OCI-LY3 (cell line): Measurements from ENCODE around the gene FILIP1L.

ENCODE experiments used
- H2AFZ ChIP-seq: fragments of 200-600, 300-600 bp; shearing (Covaris generic); 2 replicates; pipeline ENCODE4 v1.6.0; 2014; ENCODE audit warnings: antibody characterized with exemption, low read depth, low read length
- H3K27ac ChIP-seq: fragments of 200-600, 300-600 bp; sonication (generic); 2 replicates; pipeline ENCODE4 v1.5.1; 2014; ENCODE audit warnings: mild to moderate bottlenecking, low read length, moderate library complexity, mixed read lengths
- H3K27me3 ChIP-seq: fragments of 200-600, 300-600 bp; sonication (generic); 2 replicates; pipeline ENCODE4 v1.6.1; 2014; ENCODE audit warnings: low read depth, low read length, mixed read lengths
- H3K36me3 ChIP-seq: fragments of 200-600, 300-600 bp; sonication (generic); replicated peaks from 2 replicates; pipeline ENCODE3; 2014; ENCODE audit warnings: low read depth, low read length, mixed read lengths
- H3K4me1 ChIP-seq: fragments of 300-600, 200-600 bp; sonication (generic); 2 replicates; pipeline ENCODE4 v1.6.1; 2014; ENCODE audit warnings: low read length, mixed read lengths
- H3K4me2 ChIP-seq: fragments of 200-600, 300-600 bp; sonication (generic); 2 replicates; pipeline ENCODE4 v1.6.1; 2014; ENCODE audit warnings: low read length, mixed read lengths
- H3K4me3 ChIP-seq: fragments of 300-600, 200-600 bp; sonication (generic); 2 replicates; pipeline ENCODE4 v1.5.1; 2014; ENCODE audit warnings: antibody characterized with exemption, mild to moderate bottlenecking, low read length, moderate library complexity
- H3K79me2 ChIP-seq: fragments of 300-600, 200-600 bp; shearing (Covaris generic); 2 replicates; pipeline ENCODE4 v1.6.1; 2014; ENCODE audit warnings: mild to moderate bottlenecking, low read length, mixed read lengths
- H3K9ac ChIP-seq: fragments of 300-600, 200-600 bp; shearing (Covaris generic); 2 replicates; pipeline ENCODE4 v1.6.0; 2014; ENCODE audit warnings: mild to moderate bottlenecking, low read length, moderate library complexity
- H3K9me3 ChIP-seq: fragments of 200-600, 300-600 bp; shearing (Covaris generic); 2 replicates; pipeline ENCODE4 v1.6.1; 2014; ENCODE audit warnings: low read length, mixed read lengths; ENCODE audit not compliant: insufficient read depth
- H4K20me1 ChIP-seq: fragments of 200-600, 300-600 bp; sonication (generic); 2 replicates; pipeline ENCODE4 v1.6.1; 2016; ENCODE audit warnings: low read length, mixed read lengths; ENCODE audit not compliant: insufficient read depth
- CTCF ChIP-seq: fragments of 200-600, 300-600 bp; sonication (generic); IDR thresholded peaks from 2 replicates; pipeline ENCODE4 v1.5.1; 2014; ENCODE audit warnings: antibody characterized with exemption, low read length, low read depth
- EZH2phosphoT487 ChIP-seq: fragments of 200-600 bp; shearing (Covaris generic); IDR thresholded peaks from 2 replicates; pipeline ENCODE4 v1.6.1; 2018; ENCODE audit warnings: antibody characterized with exemption, mixed run types, low read depth

FILIP1L gene

DNA sequence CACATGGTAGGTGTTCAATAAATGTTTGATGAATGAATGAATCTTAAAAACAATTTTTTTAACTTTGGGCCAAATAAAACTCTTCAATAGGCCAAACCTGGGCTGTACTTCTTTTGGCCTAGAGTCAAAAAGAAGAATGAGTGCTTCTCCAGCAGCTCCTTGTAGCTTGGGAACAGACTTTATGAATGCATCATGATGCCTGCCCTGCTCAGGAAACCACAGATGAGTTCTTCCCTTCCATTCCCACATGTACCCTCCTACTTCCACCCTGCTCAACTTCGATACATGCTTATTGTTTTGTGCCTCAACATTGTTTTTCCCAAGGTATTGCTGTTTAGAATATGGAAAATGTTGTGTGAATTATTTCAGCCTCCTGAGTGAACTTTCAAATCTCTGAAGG, 87.0 kb downstream of the FILIP1L start:
- no peak overlapping the region for H2AFZ ChIP-seq
- H3K27me3 ChIP-seq = no peaks in the 10 kb centered on the region
- no peak overlapping the region for H3K9ac ChIP-seq
- H3K4me3 ChIP-seq = no peak overlapping the region
- peaks cover 28% of the 10 kb centered on the region for H3K4me1 ChIP-seq
- no peaks in the 10 kb centered on the region for H3K79me2 ChIP-seq
- H3K27ac ChIP-seq = no peak overlapping the region
- H3K4me2 ChIP-seq = no peak overlapping the region
- H3K36me3 ChIP-seq = no peaks in the 10 kb centered on the region
- TF ChIP-seq CTCF = no peak
- TF ChIP-seq EZH2phosphoT487 = no peak
- no peaks in the 10 kb centered on the region for H4K20me1 ChIP-seq
- H3K9me3 ChIP-seq = no peaks in the 10 kb centered on the region

GRCh38 chr3:100024520-100025303, 89.6 kb downstream of the FILIP1L start:
- H2AFZ ChIP-seq = no peak overlapping the region
- no peak overlapping the region for H3K9ac ChIP-seq
- no peak overlapping the region for H3K27ac ChIP-seq
- TF ChIP-seq EZH2phosphoT487 (no peak), CTCF (no peak)
- no peaks in the 10 kb centered on the region for H3K9me3 ChIP-seq
- no peaks in the 10 kb centered on the region for H4K20me1 ChIP-seq
- H3K79me2 ChIP-seq = no peaks in the 10 kb centered on the region
- peaks cover 3% of the 10 kb centered on the region for H3K4me1 ChIP-seq
- no peak overlapping the region for H3K4me2 ChIP-seq
- H3K27me3 ChIP-seq = no peaks in the 10 kb centered on the region
- H3K36me3 ChIP-seq = no peaks in the 10 kb centered on the region
- H3K4me3 ChIP-seq = no peak overlapping the region

DNA sequence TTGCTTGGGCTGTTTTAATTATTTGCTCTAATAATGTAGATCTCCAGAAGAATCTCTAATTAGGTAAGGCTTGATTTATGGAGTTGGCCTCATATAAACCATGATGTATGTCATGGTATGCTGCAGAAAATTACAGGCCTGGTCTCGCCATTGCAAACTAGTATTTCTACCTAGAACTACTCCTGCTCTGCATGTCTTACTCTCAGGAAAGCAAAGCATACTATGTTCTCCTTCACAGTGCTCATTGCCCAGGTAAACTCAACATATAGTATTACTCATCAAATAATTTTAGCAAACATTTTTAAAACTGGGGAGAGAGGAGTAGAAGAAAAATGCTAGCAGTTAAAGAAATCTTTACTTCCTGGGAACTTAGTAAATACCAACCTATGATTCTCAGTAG, 90.7 kb downstream of the FILIP1L start:
- Histone ChIP-seq H3K36me3 (no peaks in the 10 kb centered on the region), H2AFZ (no peak overlapping the region), H3K27ac (no peak overlapping the region), H3K9me3 (no peaks in the 10 kb centered on the region), H3K9ac (no peak overlapping the region), H3K27me3 (no peaks in the 10 kb centered on the region), H3K4me1 (no peaks in the 10 kb centered on the region), H4K20me1 (no peaks in the 10 kb centered on the region), H3K4me2 (no peak overlapping the region), H3K79me2 (no peaks in the 10 kb centered on the region), H3K4me3 (no peak overlapping the region)
- TF ChIP-seq EZH2phosphoT487 = no peak
- no peak for TF ChIP-seq CTCF

DNA sequence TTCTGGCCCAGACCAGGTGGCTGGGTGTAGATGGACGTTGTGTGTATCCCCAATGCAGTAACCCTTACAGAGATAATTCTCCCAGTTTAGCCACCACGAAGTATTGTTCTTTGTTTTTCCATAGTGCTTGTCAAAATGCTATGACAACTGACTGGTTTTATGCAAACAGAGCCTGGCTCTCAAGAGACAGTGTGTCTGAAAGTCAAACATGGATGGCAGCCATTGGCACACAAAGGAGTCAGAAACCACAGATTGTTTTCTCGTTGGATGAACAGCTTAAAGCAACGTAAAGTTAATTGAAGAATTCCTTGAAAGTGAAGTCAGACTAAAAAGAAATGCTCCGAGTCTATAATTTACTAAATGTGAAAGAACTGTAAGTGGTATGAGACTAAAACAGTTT, 91.2 kb downstream of the FILIP1L start:
- no peaks in the 10 kb centered on the region for H3K9me3 ChIP-seq
- no peak overlapping the region for H3K27ac ChIP-seq
- H2AFZ ChIP-seq = no peak overlapping the region
- H3K4me1 ChIP-seq = no peaks in the 10 kb centered on the region
- H3K79me2 ChIP-seq = no peaks in the 10 kb centered on the region
- H4K20me1 ChIP-seq = no peaks in the 10 kb centered on the region
- H3K9ac ChIP-seq = no peak overlapping the region
- H3K27me3 ChIP-seq = no peaks in the 10 kb centered on the region
- TF ChIP-seq CTCF (no peak), EZH2phosphoT487 (no peak)
- H3K4me3 ChIP-seq = no peak overlapping the region
- no peak overlapping the region for H3K4me2 ChIP-seq
- no peaks in the 10 kb centered on the region for H3K36me3 ChIP-seq
